Esophagus squamous epithelium (tissue), 5 donors: ENCODE data around the gene ACTR2. TPM values are rescaled to one million over a fixed set of nuclear protein-coding genes. Genes with fewer than 3 reads are reported as not detected.

ENCODE experiments used
- DNase-seq: peaks from one replicate; lab custom pipeline; 2025; lab: John Stamatoyannopoulos, UW
- H3K27ac ChIP-seq, 4 donors: fragments of 200-600 bp; sonication (generic); one replicate each; pipeline ENCODE4 v1.5.1; 2016 to 2019; ENCODE audit warnings: mild to moderate bottlenecking in 1 of 4
- H3K27me3 ChIP-seq, 4 donors: fragments of 200-600 bp; sonication (generic); 1 replicate in 3 of 4; 2 replicates in 1 of 4; pipeline versions ENCODE4 v1.5.1 to v1.6.0; 2017 to 2021; ENCODE audit warnings: antibody characterized with exemption in 1 of 4
- H3K36me3 ChIP-seq, 3 donors: fragments of 200-600 bp; sonication (generic); one replicate each; pipeline ENCODE4 v1.5.1; 2016 to 2019
- H3K4me1 ChIP-seq, 3 donors: fragments of 200-600 bp; sonication (generic); one replicate each; pipeline ENCODE4 v1.5.1; 2017 to 2019
- H3K4me3 ChIP-seq, 4 donors: fragments of 200-600 bp; sonication (generic); 1 replicate in 3 of 4; 2 replicates in 1 of 4; pipeline ENCODE4 v1.5.1; 2016 to 2019; ENCODE audit warnings: mild to moderate bottlenecking in 2 of 4, moderate library complexity in 1 of 4
- H3K9me3 ChIP-seq, 3 donors: fragments of 200-600 bp; sonication (generic); one replicate each; pipeline ENCODE4 v1.5.1; 2016 to 2019
- CTCF ChIP-seq, 6 experiments: fragments of 450-650 bp in 4 of 6; fragments of 200-600 bp in 2 of 6; sonication (generic) in 2 of 6; IDR thresholded peaks; one replicate each; pipeline ENCODE4 v1.5.1; 2016 to 2019; ENCODE audit warnings: antibody characterized with exemption in 6 of 6, mild to moderate bottlenecking in 4 of 6, moderate library complexity in 4 of 6
- POLR2A ChIP-seq, 4 donors: fragments of 450-650 bp; IDR thresholded peaks; one replicate each; pipeline ENCODE4 v1.6.1; 2017; ENCODE audit warnings: antibody characterized with exemption in 4 of 4, mild to moderate bottlenecking in 4 of 4, moderate library complexity in 3 of 4
- WGBS, 2 donors: methylation state at CpG; one replicate each; pipeline ENCODE4 v1.1.5; 2018; 5-methylcytosine and 5-hydroxymethylcytosine counted together
- intact Hi-C: fragments of 100-400 bp; cut with DNase I; formaldehyde crosslinking; loops from one replicate; pipeline ENCODE4 v1.15.0; 2022
- total RNA-seq, 4 donors: library from RNA; depleted of rRNA; stranded (reverse); fragments of >200 nt; gene quantifications; one replicate each; pipeline ENCODE4 v1.1.0, GENCODE V29; 2016
- donor health status: DM: yes; HTN: yes; CAD: no.

Gene ACTR2
- total RNA-seq, 4 donors from 2014 or later, result 70.6 to 124 (median 91.1) TPM

GRCh38 chr2:65204461-65205210 is 23.0 kb upstream of the ACTR2 start:
- no peak for DNase-seq
- Histone ChIP-seq H3K36me3 (no peaks in the 10 kb centered on the region), H3K4me3 (no peak overlapping the region), H3K4me1 (no peaks in the 10 kb centered on the region), H3K27me3 (no peaks in the 10 kb centered on the region), H3K27ac (no peak overlapping the region), H3K9me3 (no peaks in the 10 kb centered on the region)
- 89 to 93% methylated on average over 14 to 17 of the region's 20 CpGs for WGBS, 2 donors
- intact Hi-C loops, result no loop called here
- no peak for TF ChIP-seq POLR2A (IDR thresholded peaks at IDR 0.05)
- TF ChIP-seq CTCF (IDR thresholded peaks at IDR 0.05), result no peak

GRCh38 chr2:65212115-65212514 is 15.5 kb upstream of the ACTR2 start:
- TF ChIP-seq POLR2A (IDR thresholded peaks at IDR 0.05) (no peak), CTCF (IDR thresholded peaks at IDR 0.05) (no peak)
- Histone ChIP-seq H3K36me3 (no peaks in the 10 kb centered on the region), H3K27ac (no peak overlapping the region), H3K4me1 (no peaks in the 10 kb centered on the region), H3K27me3 (no peaks in the 10 kb centered on the region), H3K4me3 (no peak overlapping the region), H3K9me3 (no peaks in the 10 kb centered on the region)
- DNase-seq, result no peak
- intact Hi-C loops, result no loop called here
- WGBS, 2 donors, result 79 to 86% methylated on average over 3 of the region's 3 CpGs

GRCh38 chr2:65212619-65213018 is 15.0 kb upstream of the ACTR2 start:
- H3K36me3 ChIP-seq, result no peaks in the 10 kb centered on the region
- H3K27ac ChIP-seq, result no peak overlapping the region
- DNase-seq, result no peak
- no peaks in the 10 kb centered on the region for H3K9me3 ChIP-seq
- H3K4me1 ChIP-seq, result no peaks in the 10 kb centered on the region
- intact Hi-C loops, result no loop called here
- TF ChIP-seq CTCF (IDR thresholded peaks at IDR 0.05), result no peak
- TF ChIP-seq POLR2A (IDR thresholded peaks at IDR 0.05), result no peak
- H3K4me3 ChIP-seq, result no peak overlapping the region
- H3K27me3 ChIP-seq, result no peaks in the 10 kb centered on the region

GRCh38 chr2:65213035-65213434 is 14.6 kb upstream of the ACTR2 start:
- intact Hi-C loops, result no loop called here
- 94 to 99% methylated on average over 9 of the region's 9 CpGs for WGBS, 2 donors

More at GRCh38 chr2:65213035-65213434, 14.6 kb upstream of the ACTR2 start:
- H3K4me3 ChIP-seq, result no peak overlapping the region
- TF ChIP-seq CTCF (IDR thresholded peaks at IDR 0.05), result no peak
- no peak for TF ChIP-seq POLR2A (IDR thresholded peaks at IDR 0.05)
- H3K36me3 ChIP-seq, result no peaks in the 10 kb centered on the region
- H3K4me1 ChIP-seq, result no peaks in the 10 kb centered on the region
- no peaks in the 10 kb centered on the region for H3K27me3 ChIP-seq
- no peaks in the 10 kb centered on the region for H3K9me3 ChIP-seq
- no peak overlapping the region for H3K27ac ChIP-seq
- no peak for DNase-seq
